HTERT RPE-1 (cell line): ENCODE data around the gene SELENON.
"Not testable (repeated sequence)": the region's sequence is repeated elsewhere in the genome, so short reads cannot be mapped to it uniquely, and the experiment has no call there.

Source experiments
- in situ Hi-C: fragments of 300-500 bp; cut with MboI; formaldehyde crosslinking; loops from 4 replicates; pipeline ENCODE4 v1.14.3; 2020; ENCODE audit warnings: low sequenced_read_pairs

Gene SELENON

GRCh38 chr1:25825605-25826004, 25.6 kb downstream of the SELENON start:
- in situ Hi-C loops, result no loop called here

GRCh38 chr1:25826571-25826970, 26.6 kb downstream of the SELENON start:
- in situ Hi-C loops, result no loop called here

DNA sequence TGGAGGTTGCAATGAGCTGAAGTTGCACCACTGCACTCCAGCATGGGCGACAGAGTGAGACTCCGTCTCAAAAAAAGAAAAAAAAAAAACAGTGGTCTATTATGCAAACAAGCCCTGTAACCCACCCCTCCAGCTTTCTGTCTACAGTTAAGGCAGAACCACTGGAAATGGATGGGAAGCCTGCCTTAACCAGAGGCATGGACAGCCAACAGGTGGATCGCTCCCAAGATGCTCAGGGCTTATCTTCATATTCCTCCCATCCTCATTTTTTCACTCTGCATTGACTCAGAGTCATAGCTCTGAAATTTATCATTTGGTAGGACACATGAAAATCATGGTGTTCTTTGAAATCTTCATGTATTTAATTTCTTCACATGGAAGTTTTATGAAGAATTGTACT, 28.5 kb downstream of the SELENON start:
- in situ Hi-C loops, result no loop called here

GRCh38 chr1:25829046-25829445, 29.1 kb downstream of the SELENON start:
- in situ Hi-C loops, result no loop called here

GRCh38 chr1:25831569-25832196, 31.7 kb downstream of the SELENON start:
- in situ Hi-C loops, result no loop called here

DNA sequence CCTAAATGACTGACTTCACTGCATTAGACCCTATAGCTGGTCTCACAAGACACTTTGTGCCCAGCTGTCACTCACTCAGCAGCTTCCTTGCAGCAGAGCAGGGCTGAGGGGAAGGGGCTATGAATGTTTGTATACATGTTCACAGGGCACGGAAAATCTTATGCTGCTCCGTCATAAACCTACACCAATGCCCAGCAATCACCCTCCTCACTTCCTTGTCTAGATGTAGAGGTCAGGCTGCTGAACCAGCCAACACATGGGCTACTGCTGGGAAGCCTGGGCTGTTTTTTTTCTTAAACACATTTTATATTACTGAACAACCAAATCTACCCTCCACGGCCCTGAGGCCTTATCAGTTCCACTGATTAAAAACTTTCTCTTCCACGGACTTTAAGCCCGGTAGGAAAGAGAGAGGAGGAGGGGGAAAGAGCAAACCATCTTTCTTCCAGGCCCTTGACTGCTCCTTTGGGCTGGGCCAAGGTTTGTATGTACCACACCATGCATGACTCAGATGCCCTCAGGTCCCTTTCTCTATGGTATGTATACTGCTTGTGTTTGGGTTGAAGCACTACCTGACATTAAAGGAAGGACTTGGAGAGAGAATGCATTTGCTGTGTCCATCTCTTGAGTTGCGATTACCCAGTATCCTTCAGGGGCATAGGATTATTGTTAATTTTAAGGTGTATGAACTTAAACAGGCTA, 32.5 kb downstream of the SELENON start:
- in situ Hi-C loops, result no loop called here

DNA sequence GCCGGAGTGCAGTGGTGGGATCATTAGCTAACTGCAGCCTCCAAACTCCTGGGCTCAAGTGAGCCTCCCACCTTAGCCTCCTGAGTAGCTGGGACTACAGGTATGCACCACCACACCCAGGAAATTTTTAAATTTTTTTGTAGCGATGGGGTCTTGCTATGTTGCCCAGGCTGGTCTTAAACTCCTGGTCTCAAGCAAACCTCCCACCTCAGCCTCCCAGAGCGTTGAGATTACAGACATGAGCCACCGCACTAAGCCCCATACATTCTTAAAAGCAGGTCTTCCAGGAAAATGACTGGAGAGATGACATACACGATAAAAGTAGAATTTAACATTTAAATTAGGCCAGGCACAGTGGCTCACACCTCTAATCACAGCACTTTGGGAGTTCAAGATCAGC, 33.2 kb downstream of the SELENON start:
- in situ Hi-C loops, result no loop called here

DNA sequence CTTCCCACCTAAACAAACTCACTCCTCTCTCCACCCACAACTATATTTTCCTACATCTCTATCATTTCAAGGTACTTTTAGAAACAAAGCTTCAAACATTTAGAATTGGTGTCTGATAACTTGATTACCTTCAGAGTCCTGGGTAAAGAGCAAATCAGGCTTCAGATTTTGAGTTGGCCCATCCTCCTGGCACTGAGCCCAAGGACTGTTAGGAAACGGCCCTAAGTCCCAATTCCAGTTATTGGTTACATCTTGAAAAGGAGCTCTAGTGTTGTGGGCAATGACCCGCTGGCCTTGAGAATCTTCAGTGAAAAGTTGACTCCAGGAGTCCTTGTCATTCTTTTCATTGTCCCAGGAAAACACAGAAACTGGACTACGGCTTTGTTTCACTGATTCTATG, 34.9 kb downstream of the SELENON start:
- in situ Hi-C loops, result no loop called here

DNA sequence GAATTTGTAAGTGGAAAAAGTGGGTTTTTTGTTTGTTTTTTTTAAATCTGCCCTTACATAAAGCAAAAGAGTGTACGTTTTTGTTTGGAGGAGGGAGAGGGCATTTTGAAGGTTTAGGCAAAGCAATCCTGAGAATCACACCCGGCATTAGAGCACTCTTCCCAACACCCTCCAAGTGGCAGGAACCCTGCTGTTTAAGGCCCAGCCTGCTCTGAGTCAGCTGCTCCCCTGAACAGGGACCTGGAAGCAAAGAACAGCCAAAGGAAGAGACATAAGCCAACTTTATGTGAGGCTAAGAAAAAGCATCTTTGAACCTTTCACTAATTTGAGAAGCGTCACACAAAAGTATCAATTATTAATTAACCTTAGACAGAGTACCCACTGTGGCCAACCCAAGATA, 36.7 kb downstream of the SELENON start:
- in situ Hi-C loops, result no loop called here

DNA sequence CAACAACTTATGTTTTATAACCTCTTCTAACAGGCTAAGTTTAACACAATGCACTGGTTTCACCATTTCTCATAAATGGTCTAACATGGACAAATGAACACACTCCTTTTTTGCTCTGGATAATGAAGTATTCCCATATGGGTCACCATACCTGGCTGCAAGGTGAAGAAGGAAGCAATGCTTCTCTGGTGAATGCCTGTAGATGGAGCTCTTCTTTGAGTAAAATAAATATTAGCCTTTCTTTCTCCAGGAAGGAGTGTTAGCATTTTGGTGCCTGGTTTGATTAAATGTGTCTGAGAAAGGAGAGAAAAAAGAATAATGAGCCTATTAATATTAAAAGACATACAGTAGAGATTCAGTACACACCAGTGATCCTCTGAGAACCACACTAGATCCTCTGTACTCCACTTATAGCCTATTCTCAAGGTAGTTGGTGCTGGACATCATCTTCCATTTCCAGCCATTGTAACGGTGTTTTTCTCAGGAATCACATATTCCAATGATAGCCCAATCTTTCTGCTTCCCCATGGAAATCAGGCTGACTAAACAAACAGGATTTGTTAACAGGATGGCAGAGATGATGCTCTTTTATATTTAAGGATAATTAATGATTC, 37.4 kb downstream of the SELENON start:
- in situ Hi-C loops, result no loop called here

- in situ Hi-C loops, result not testable (repeated sequence)
Observed at GRCh38 chr1:25839808-25840207, 39.8 kb downstream of the SELENON start.

DNA sequence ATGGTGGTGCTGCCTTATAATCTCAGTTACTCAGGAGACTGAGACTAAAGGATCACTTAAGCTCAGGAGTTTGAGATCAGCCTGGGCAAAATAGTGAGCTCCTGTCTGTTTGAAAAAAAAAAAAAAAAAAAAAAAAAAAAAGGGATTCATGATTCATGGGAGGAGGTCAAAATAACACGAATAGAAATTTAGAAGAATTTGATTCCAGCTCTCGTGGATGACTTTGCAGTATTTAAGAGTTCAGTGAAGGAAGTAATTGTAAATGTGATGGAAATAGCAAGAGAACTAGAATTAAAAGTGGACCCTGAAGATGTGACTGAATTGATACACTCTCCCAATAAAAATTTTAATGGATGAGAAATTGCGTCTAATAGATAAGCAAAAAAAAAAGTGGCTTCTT, 43.5 kb downstream of the SELENON start:
- in situ Hi-C loops, result no loop called here

- in situ Hi-C loops, result no loop called here
Observed at GRCh38 chr1:25844536-25845337, 44.7 kb downstream of the SELENON start.

- in situ Hi-C loops, result no loop called here
Observed at GRCh38 chr1:25845664-25846063, 45.7 kb downstream of the SELENON start.

GRCh38 chr1:25847929-25848328, 47.9 kb downstream of the SELENON start:
- in situ Hi-C loops, result no loop called here

GRCh38 chr1:25848531-25848930, 48.5 kb downstream of the SELENON start:
- in situ Hi-C loops, result no loop called here

- in situ Hi-C loops, result no loop called here
Observed at GRCh38 chr1:25854554-25854953, 54.6 kb downstream of the SELENON start.

DNA sequence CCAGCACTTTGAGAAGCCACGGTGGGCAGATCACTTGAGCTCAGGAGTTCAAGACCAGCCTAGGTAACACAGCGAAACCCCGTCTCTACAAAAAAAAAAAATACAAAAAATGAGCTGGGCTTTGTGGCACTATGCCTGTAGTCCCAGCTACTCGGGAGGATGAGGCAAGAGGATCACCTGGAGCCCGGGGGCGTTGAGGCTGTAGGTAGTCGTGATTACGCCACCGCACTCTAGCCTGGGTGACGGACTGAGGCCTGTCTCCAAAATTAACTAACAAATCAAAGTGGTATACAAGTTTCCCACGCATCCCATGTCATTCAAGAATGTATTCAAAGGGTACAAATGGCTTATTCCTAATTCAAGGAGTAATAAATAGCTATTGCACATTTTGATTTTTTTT, 56.9 kb downstream of the SELENON start:
- in situ Hi-C loops, result no loop called here

DNA sequence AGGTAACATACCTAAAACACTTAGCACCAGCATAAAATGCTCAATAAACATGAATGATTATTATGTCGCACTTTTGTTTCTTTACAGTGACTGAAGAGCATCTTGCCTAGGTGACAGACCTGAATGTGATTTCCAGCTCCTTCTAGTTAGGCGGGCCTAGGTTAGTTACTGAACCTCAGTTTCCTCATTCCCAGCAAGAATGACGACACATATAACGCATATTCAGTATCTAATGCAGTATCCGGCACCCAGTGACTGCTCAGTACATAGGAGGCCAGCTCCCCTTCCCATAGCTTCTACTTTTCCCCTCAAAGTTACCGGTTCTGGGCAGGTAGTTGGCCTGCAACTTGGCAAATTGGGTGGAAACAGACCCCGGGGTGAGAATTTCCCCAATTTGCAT, 58.5 kb downstream of the SELENON start:
- in situ Hi-C loops, result no loop called here

- in situ Hi-C loops, result no loop called here
Observed at GRCh38 chr1:25858906-25859789, 59.2 kb downstream of the SELENON start, which contains the start of gene AUNIP. Gene AUNIP, minus strand, starts transcription at chr1:25859457. Its CDS starts 100 bp downstream, at chr1:25859357.
